Esophagus squamous epithelium (tissue), 4 donors: ENCODE measurements around the gene CALU.

Source experiments
- POLR2A ChIP-seq, 4 donors: fragments of 450-650 bp; IDR thresholded peaks; one replicate each; pipeline ENCODE4 v1.6.1; 2017; ENCODE audit warnings: antibody characterized with exemption in 4 of 4, mild to moderate bottlenecking in 4 of 4, moderate library complexity in 3 of 4
- TF ChIP-seq, protein P1 (sequence below), 6 experiments: fragments of 450-650 bp in 4 of 6; fragments of 200-600 bp in 2 of 6; sonication (generic) in 2 of 6; IDR thresholded peaks; one replicate each; pipeline ENCODE4 v1.5.1; 2016 to 2019; ENCODE audit warnings: antibody characterized with exemption in 6 of 6, mild to moderate bottlenecking in 4 of 6, moderate library complexity in 4 of 6

DNA sequence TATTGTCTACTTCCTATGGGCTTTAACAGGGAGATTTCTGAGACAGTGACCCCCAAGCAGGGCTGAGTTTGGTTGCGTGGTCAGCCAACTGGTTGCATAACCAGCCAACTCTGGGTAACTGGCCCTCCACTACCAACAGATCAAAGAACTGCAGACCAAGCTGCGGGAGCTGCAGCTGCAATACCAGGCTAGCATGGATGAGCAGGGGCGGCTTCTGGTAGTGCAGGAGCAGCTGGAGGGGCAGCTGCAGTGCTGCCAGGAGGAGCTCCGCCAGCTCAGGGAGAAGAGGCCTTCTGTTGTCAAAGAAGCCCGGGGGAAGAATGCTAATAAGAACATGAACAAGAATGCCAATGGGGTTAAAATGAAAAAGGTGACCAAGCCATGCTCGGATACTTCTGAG, 75.3 kb downstream of the CALU start:
- TF ChIP-seq, protein P1, sequence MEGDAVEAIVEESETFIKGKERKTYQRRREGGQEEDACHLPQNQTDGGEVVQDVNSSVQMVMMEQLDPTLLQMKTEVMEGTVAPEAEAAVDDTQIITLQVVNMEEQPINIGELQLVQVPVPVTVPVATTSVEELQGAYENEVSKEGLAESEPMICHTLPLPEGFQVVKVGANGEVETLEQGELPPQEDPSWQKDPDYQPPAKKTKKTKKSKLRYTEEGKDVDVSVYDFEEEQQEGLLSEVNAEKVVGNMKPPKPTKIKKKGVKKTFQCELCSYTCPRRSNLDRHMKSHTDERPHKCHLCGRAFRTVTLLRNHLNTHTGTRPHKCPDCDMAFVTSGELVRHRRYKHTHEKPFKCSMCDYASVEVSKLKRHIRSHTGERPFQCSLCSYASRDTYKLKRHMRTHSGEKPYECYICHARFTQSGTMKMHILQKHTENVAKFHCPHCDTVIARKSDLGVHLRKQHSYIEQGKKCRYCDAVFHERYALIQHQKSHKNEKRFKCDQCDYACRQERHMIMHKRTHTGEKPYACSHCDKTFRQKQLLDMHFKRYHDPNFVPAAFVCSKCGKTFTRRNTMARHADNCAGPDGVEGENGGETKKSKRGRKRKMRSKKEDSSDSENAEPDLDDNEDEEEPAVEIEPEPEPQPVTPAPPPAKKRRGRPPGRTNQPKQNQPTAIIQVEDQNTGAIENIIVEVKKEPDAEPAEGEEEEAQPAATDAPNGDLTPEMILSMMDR (IDR thresholded peaks at IDR 0.05), result no peak
- TF ChIP-seq POLR2A (IDR thresholded peaks at IDR 0.05), result no peak
